ENCODE measurements around the gene FGF14. TPM values are rescaled to one million over a fixed set of nuclear protein-coding genes. Genes with fewer than 3 reads are reported as not detected.
"Not testable (repeated sequence)": the region's sequence is repeated elsewhere in the genome, so short reads cannot be mapped to it uniquely, and the experiment has no call there.

Gene FGF14
- total RNA-seq, 4 donors from 2014 or later: 0.04 to 1.4 (median 0.38) TPM

DNA sequence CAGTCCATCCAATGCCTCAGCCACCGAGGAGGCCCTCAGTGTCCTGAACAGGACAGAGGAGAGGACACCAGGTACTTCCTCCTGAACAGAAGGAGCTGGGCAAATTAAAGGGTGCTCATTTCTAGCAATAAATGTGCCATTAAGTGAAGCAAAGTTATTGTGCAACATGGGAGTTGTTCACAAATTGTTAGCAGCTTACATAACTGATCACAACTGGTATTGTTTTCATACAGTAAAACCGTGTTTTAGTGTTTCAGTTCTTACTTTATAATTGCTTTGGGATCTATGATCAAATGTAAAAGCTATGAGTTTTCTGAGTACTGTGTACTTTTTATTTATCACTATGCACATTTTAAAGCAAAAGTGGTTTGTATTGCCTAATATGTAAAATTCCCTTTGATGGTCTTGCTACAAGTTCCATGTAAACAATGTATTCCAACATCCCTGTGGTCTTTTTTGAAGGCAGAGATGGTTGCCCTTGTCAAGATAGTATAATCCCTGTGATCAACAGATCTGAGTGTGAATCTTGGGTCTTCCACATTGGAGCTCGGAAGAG is 263.1 kb downstream of the FGF14 start:
- H3K27ac ChIP-seq: no peak overlapping the region
- no peak for TF ChIP-seq POLR2A (IDR thresholded peaks at IDR 0.05)
- 85 to 94% methylated on average over 2 to 3 of the region's 3 CpGs for WGBS, 2 donors

GRCh38 chr13:102137904-102138303 is 263.9 kb downstream of the FGF14 start:
- H3K36me3 ChIP-seq; DNase-seq; H3K4me1 ChIP-seq; H3K4me3 ChIP-seq (replicated peaks in 1 of 3); intact Hi-C loops (cut with DNase I); H3K27me3 ChIP-seq; H3K27ac ChIP-seq; H3K9me3 ChIP-seq: not testable (repeated sequence)
- 90 to 93% methylated on average over 4 of the region's 4 CpGs for WGBS, 2 donors

More for the DNA sequence above, 263.1 kb downstream of the FGF14 start:
- intact Hi-C loops (cut with DNase I): no loop called here
- H3K27me3 ChIP-seq: no peaks in the 10 kb centered on the region
- no peaks in the 10 kb centered on the region for H3K4me1 ChIP-seq
- no peaks in the 10 kb centered on the region for H3K36me3 ChIP-seq
- DNase-seq: no peak
- no peak overlapping the region for H3K4me3 ChIP-seq (replicated peaks in 1 of 3)
- H3K9me3 ChIP-seq: no peaks in the 10 kb centered on the region

GRCh38 chr13:102136735-102137296 is 265.0 kb downstream of the FGF14 start:
- no peak for DNase-seq
- intact Hi-C loops (cut with DNase I): no loop called here
- WGBS, 2 donors: 84 to 87% methylated on average over 3 of the region's 3 CpGs
- Histone ChIP-seq H3K36me3 (no peaks in the 10 kb centered on the region), H3K4me1 (no peaks in the 10 kb centered on the region), H3K27ac (no peak overlapping the region), H3K27me3 (no peaks in the 10 kb centered on the region), H3K9me3 (no peaks in the 10 kb centered on the region), H3K4me3 (replicated peaks in 1 of 3) (no peak overlapping the region)
- TF ChIP-seq CTCF (IDR thresholded peaks at IDR 0.05): no peak
- TF ChIP-seq POLR2A (IDR thresholded peaks at IDR 0.05): no peak

DNA sequence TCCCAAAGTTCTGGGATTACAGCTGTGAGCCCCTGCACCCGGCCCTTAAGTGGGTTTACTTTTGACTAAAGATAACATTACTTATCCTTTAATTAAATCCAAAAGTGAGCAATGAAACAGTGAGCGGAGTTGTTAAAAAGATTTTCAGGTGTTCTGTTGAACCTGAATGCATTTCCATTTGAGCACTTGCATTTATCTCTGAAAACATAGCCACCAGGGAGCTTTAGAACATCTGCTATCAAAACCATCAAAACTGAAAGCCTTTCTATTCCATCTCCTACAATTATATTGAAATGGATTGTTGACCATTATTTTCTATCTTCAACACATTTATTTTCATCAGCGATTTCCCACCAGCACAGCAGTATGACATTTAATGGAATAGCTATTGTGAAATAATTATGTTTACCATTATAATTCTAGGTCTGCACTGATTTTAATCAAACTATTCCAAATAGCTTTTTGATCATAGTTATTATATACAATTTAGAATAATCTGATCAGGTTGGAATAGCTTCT is 269.0 kb downstream of the FGF14 start:
- Histone ChIP-seq H3K27me3 (no peaks in the 10 kb centered on the region), H3K36me3 (no peaks in the 10 kb centered on the region), H3K9me3 (no peaks in the 10 kb centered on the region), H3K4me3 (replicated peaks in 1 of 3) (no peak overlapping the region), H3K27ac (no peak overlapping the region), H3K4me1 (peaks cover 3 to 8% of the 10 kb centered on the region in 2 donors)
- TF ChIP-seq CTCF (IDR thresholded peaks at IDR 0.05): no peak
- no peak for TF ChIP-seq POLR2A (IDR thresholded peaks at IDR 0.05)
- DNase-seq: no peak
- 75 to 86% methylated on average over 3 of the region's 3 CpGs for WGBS, 2 donors
- intact Hi-C loops (cut with DNase I): no loop called here

- DNase-seq: no peak
- 86 to 88% methylated on average over 2 of the region's 2 CpGs for WGBS, 2 donors
- H3K9me3 ChIP-seq: no peaks in the 10 kb centered on the region
- H3K4me3 ChIP-seq (replicated peaks in 1 of 3): no peak overlapping the region
- H3K4me1 ChIP-seq: peaks cover 3 to 9% of the 10 kb centered on the region in 2 donors
- intact Hi-C loops (cut with DNase I): no loop called here
- no peaks in the 10 kb centered on the region for H3K36me3 ChIP-seq
- TF ChIP-seq CTCF (IDR thresholded peaks at IDR 0.05) (no peak), POLR2A (IDR thresholded peaks at IDR 0.05) (no peak)
- no peaks in the 10 kb centered on the region for H3K27me3 ChIP-seq
- H3K27ac ChIP-seq: no peak overlapping the region
These were observed 270.6 kb downstream of the FGF14 start for GRCh38 chr13:102131246-102131645.

DNA sequence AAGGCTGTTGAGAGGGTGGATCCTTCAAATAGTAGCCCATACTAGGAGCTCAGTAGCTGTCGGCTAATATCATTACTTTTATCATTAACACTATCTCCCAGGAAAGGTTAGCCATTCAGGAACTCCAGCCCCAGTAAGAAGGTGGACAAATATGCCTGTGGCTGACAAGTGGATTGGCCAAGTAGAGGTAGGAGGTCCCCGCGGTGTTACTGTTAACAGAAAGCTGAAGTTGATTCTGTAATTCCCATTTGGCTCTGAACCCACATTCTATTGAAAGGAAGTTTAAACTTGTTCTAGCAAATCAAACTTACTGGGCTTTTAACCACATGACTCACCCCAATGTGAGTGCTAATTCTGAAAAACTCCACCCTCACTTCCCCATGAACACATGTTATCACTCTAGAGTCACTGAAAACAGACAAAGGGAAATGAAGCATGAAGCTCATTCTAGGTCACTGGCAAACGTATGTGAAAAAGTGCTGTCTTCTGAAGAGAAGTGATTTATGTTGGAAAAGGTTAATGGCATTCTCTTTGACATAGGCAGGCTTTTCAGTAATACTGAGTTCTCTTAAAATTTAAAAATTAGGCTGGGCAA is 273.5 kb downstream of the FGF14 start:
- TF ChIP-seq CTCF (IDR thresholded peaks at IDR 0.05) (no peak), POLR2A (IDR thresholded peaks at IDR 0.05) (no peak)
- no peaks in the 10 kb centered on the region for H3K9me3 ChIP-seq
- peak; percentile 27 to 34 for DNase-seq
- H3K27me3 ChIP-seq: no peaks in the 10 kb centered on the region
- intact Hi-C loops (cut with DNase I): no loop called here
- peaks cover 3 to 9% of the 10 kb centered on the region in 2 donors for H3K4me1 ChIP-seq
- H3K36me3 ChIP-seq: no peaks in the 10 kb centered on the region
- no peak overlapping the region for H3K4me3 ChIP-seq (replicated peaks in 1 of 3)
- H3K27ac ChIP-seq: peak overlapping the region in 2 of 3 donors; percentile 24 to 38
- 22 to 40% methylated on average over 4 of the region's 4 CpGs for WGBS, 2 donors
